CD4-positive, alpha-beta T cell treated with Interferon alpha-2 for 1 hour (primary cell): Measurements from ENCODE around the gene COL21A1.
"Not testable (repeated sequence)": the region's sequence is repeated elsewhere in the genome, so short reads cannot be mapped to it uniquely, and the experiment has no call there.

Source experiments
- DNase-seq, 2 donors: peaks; one replicate each; pipeline ENCODE4 v3.0.0-alpha.2; 2020 to 2022

COL21A1 gene

DNA sequence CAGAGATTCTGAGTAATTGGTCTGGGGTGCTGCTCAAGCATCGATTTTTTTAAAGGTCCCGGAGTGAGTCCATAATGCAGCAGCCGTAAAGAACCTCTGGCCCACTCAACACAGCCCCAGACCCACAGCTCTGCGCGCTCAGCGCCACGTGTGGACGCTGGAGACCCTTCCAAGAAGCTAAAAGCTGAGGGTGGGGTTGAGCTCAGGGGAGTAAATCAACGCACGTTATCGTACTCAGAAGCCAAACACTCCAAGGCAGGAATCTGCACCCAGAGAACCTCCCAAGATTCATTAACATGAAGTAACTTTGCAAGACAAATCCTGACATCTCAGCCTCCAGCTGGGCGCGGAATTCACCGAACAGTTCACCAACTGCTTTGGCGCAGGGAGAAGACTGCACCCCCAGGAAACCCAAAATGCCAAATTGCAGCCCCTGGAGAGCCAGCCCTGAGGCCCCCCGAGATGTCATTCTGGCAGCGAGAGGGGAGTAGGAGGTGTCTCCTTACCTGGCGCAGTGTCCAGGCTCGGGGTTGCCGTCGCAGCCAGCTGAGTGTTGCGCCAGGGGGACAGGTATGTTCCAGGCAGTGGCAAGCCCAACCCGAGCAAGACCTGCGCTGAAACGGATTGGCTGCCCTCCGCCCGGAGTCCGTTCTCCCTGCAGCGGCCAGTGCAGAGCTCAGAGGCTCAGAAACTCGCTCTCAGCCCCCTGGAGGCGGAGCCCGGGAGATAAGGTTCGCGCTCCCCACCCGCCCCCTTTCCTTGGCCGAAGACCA is at the start of gene COL21A1:
COL21A1 (minus strand) TSS at position 700 of the 773 bp plus-strand sequence. CDS start 64,962 bp downstream, outside the sequence.
- DNase-seq, result no peak

DNA sequence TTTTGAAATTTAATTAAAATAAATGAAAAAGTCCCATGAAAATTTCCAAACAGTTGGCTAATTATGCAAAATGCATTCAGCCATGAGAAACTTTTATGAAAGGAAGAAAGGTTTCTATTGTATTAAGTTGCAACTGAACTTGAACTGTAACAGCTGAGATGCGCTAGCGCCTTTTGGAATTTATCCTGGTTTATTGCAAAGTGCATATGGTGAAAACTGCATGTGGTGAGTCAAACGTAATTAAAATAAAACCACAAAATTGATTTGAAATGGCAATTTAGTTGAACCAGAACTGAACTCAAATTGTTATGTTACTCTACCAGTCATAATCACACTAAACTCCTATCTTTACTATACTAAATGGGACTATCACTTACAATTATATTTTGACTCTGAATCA is 46.4 kb upstream of the COL21A1 start:
- DNase-seq, result no peak

DNA sequence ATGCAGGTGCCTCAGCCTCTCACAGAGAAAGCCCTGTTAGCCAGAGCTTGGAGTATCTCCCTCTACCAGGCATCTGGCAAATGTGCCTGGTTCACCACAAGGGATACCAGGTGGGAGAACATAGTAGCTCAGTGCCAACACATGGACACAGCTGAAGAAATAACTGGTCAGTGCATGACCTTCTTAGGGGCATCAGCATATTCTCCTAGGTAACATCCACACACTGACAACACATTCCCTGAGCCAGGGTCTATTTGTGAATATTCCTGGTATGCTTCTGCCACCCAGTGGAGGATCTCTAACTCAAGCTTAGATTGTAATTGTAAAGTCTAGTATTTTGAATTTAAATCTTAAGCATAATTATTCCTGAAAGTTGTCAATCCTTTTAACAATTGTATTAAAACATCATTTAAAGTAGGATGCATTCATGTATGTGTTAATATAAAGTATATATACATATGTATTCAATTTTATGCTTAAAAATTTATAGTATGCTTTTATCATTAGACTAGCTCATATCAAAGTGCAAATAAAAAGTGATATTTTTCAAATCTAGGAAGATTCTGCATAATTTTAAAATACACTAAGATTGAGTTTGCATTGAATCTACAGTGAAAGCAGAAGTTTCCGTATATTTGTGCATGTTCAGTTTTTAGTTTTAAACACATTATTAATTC is 45.3 kb upstream of the COL21A1 start:
- DNase-seq, result no peak

DNA sequence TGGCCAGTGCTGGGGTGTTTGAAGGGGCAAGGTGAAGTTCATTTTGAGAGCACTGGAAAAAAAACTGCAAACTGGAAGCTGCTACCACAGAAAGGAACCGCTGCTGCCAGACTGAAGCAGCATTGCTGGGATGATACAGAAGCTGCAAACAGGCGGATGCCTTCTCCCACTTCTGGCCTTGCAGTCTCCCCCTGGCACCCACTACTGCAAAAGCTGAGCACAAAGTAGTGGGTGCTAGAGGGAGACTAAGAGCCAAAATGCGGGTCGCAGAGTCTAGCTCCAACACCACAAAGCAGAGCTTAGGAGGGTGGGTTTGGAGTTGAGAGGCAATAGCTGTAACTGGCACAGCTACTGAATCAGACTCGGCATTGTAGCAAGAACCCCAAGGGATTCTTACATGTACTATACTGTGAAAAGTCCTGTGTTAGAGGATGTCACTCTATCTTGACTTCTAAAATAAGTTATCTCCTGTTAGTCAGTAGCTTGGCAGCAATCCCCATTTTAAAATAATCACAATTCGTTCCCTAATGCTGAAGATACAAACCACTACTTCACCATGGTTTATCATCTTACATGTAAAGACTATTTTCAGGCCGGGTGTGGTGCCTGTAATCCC is 44.0 kb upstream of the COL21A1 start:
- DNase-seq, result no peak

DNA sequence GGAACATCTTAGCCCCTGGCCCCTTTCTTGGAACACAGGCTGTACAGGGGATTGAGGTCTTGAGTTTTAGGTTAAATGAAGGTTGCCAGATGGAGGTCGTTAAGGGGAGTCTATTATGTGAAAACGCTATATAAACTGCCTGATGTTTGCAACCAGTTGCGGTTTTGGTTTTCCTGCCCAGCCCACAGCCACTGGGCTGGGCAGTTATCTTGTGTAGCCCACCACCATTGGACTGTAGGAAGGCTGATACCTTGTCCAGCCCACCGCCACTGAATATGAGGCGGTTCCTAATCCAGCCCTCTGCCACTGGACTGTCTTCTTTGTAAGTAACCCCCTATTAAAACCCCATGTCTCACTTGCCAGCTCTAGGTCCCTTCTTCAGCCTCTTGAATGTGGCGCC is 42.3 kb upstream of the COL21A1 start:
- DNase-seq, result no peak

DNA sequence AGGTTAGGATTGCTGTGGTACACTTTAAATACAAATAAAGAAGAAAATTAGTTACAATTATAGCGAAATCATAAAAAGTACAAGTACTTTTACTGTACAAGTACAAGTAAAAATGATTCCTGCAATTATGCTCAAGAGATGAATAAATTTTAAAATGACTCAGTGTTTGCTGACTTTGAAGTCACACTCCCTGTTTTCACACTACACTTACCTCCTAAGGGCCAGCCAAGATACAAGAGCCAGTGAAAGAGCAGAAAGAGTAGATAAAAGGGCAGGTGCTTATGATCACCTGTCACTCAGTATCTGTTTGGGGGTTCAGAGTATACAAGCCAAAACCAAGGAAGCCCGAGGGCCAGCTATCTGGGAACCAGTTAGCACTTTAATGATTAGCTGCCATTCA is 41.0 kb upstream of the COL21A1 start:
- DNase-seq, result no peak

DNA sequence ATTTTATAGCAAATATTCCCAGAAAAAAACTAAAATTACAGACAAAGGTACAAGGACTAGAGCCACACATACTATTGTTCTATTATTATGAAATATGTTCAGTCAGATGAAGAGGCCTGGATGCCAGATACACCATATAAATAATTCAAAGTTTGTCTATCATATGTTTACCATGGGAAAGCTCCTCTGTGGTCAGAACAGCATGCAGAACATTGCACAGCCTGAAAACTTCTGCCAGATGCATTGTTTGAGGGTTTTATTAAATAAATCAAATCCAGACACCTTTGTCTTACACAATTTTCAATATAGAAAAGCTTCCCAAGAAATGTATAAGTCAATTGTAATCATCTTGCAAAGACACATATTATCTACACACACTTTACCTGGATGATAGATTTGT is 35.0 kb upstream of the COL21A1 start:
- DNase-seq, result no peak

DNA sequence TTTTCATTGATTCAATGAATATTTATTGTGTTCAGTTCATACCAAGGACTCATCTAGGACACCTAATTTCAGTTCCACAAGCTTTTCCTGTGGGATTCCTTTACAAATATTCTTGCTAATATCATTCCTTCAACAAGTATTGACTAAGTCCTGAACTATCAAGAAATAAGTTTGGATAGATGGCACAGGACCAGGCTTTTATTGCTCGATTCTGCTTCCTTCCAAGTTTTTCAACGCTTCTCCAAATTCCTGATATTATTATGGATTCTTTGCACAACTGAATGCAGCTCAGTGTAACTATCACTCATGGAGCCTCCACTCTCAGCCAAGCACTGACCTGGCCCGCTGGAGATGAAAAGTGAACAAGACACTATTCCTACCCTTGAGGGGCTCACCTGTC is 32.7 kb upstream of the COL21A1 start:
- DNase-seq, result no peak

DNA sequence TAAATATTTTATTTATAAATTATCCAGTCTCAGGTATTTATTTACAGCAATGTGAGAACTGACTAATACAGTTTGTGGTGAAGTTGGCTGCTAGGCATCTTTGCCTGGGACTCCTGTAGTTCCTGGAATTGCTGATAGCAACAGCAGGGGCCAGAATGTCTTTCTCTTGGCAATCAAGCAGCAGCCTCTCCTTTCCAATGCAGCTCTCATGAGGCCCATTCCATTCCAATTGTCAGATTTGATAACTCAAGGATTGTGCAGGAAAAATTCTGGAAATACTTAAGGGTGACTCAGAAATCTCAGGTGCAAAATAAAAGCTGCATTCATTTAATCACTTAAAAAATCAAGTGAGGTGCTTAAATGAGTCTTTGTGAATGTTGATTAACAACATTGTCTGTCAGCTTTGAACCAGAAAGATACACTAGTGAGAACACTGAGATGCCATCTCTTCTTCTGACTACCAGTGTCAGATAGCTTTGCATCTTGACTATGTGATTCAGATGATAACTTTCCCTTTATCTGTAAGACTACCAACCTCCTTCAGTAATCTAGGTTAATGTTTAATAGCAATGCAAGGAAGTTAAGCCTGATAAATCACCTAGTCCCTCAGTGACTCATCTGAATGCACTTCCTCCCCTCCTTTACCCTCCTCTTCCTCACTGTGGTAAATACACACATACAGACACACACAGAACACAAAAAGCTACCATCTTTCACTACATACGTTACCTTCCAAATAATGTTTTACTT is 32.1 kb upstream of the COL21A1 start:
- no peak for DNase-seq

DNA sequence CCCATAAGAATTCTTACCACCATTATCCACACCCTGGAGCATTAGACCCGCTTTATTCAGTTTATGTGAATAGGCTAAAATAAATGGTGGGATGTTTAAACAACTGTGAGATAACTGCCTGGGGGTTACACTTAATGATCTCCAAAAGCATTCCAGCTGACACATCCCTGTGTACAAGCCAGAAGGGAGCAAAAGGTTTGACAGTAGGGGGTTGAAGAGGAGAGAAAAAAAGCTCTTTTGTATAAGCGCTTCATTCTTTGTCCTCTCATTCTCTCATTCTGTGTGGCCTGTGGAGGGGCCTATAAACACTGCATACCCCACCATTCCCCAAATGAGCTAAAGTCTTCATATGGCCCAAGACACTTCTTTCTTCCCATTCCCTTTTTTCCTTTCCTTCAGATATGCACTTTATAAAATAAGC is 30.8 kb upstream of the COL21A1 start:
- DNase-seq, result no peak

DNA sequence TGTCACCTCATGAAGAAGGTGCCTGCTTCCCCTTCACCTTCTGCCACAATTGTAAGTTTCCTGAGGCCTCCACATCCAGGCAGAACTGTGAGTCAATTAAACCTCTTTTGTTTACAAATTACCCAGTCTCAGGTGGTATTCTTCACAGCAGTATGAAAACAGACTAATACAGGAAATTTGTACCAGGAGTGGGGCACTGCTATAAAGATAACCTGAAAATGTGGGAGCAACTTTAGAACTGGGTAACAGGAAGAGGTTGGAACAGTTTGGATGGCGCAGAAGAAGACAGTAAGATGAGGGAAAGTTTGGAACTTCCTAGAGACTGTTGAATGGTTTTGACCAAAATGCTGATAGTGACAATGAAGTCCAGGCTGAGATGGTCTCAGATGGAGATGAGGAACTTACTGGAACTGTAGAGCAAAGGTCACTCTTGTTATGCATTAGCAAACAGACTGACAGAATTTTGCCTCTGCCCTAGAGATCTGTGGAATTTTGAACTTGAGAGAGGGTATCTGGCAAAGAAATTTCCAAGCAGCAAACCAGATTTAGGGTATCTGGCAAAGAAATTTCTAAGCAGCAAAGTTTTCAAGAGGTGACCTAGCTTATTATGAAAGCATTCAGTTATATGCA is 23.5 kb upstream of the COL21A1 start:
- DNase-seq, result no peak

DNA sequence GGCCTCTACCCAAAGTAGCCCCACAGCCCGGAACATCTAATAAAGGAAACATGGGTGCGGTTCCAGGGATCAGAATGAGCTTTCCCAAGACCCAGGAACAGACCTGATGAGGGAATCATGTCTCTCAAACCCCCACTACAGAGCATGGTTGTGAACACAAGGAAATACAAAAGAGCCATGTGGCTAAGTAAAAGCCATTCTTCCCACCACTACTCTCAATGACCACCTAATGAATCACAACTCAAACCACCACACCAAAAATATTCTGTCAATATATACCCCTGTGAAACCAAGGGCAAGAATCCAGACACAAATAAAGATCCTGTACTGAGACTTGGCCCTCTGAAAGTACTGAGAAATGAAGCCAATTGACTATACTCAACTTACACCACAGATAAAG is 20.9 kb upstream of the COL21A1 start:
- no peak for DNase-seq

DNA sequence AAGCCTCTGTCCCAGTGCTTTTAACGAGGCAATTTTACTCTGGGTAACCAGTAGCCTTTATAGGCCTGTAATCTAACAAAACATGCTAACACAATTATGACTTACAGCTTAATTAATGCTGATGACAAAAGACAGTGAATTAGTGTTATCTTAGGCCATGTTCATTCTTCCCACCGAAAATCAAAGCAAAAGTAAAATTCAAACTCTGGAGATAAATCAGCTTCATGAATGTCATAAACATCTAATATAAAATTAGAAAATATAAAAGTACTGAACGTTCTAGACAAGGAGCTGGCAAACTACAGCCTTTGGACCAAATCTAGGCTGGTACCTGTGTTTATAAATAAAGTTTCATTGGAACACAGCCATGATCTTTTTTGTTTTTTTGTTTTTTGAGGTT is 18.6 kb upstream of the COL21A1 start:
- DNase-seq, result no peak

DNA sequence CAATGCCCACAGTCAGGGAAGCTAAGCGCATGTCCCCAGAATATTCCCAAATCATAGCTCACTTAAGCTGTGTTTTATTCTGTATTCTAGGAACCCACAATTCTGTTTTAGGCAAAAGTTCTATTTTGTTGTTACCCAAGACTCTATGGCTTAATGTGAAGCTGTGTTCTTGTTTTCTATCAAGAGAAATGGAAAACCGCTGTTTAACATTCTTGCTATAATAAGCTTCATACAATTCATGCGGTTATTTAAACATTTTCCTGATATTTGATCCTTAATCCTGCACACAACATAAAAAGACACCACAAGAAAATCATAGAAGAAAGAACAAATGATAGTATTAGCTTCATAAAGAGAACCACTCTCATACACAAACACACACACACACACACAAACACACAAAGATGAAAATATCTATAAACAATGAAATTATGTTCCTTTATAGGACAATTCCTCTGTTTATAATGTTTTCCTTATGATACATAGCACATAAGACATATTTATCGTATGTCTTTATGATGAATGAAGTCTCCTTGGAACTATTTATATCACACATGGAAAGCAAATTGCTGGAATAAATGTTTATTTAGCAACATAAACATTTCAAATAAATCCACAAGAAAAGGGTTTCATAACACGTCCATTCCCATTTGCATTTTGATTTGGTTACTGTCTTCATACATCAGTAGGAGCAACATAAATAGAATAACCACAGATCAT is 16.4 kb upstream of the COL21A1 start:
- DNase-seq, result no peak

DNA sequence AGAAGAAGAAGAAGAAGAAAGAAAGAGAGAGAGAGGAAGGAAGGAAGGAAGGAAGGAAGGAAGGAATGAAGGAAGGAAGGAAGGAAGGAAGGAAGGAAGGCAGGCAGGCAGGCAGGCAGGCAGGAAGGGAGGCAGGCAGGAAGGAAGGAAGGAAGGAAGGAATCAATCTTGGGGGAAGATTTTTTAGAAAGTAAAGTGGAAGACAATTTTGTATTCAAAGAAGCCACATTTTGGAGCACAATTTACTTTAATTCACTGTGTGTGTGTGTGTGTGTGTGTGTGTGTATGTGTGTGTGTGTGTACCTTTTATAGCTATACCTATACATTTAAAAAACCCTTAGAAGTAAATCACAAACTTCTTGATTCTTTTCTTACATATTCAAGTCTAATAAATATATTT is 13.2 kb upstream of the COL21A1 start:
- DNase-seq, result not testable (repeated sequence)

DNA sequence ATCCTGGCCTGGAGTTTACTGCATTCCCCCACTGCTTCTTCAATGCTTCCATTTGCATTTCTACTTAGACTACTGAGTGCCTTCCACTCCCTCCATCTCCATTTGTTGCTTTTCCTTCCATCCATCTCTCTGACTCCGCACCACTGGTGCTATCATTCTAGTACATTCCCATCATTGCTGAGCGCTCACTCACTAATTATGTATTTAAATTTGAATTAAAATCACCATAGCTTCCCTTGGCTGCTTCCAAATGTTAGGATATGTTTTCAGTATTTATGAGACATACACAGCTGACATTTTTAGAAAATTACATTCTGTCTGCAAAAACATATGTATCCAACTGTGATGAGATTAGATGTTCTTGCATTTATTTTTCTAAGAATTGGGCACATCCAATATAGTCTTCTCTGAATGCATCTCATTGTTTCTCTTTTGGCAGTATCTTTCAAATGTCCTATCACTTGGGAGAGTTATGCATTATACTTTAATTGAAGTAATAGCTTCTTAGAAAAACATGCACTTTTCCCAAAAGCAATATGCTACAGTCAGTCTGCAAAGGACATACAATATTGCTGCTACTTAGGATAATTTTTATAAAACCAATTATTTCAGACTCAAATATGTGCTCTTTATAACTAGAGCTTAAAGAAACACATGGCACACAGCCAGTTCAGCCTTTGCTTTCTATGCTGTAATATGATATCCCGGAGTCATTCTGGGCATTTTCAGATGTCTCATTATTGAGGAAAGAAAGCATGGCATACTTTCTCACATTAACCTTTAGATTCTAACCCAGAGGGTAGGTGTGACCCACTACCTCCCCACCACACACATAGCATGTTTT is 12.1 kb upstream of the COL21A1 start:
- DNase-seq, result no peak

DNA sequence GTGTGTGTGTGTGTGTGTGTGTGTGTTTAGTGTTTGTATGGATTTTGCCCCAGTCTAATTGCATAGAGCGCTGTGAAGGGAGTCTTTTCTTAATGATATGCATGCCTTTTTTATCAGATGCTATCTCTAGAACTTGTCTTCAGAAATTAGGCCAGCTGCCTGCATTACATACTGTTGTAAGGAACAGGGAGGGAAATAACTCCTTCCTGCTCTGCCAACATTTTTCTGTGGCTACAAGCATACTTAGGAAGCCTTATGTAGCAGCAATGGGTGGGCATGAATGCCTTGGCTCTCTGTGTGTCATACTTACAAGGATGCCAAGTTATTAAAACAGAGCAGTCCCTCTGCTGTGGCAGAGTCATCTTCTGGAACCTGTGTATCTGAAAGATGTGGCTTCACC is 8.0 kb upstream of the COL21A1 start:
- DNase-seq, result no peak

DNA sequence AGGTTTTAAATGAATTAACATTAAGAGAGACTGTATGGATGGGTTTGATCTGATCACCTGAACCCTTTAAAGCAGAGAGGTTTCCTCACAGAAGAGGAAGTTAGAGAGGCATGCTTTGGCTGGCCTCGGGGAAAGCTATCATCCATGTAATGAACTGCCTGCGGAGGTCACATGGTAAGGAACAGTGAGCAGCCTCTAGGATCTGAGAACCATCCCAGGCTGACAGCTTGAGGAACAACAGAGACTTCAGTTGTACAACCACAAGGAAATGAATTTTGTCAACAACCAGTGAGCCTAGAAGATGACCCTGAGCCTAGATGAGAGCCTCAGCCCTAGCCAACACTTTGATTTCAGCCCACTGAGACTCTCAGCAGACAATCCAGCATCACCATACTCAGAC is 2.9 kb upstream of the COL21A1 start:
- no peak for DNase-seq

DNA sequence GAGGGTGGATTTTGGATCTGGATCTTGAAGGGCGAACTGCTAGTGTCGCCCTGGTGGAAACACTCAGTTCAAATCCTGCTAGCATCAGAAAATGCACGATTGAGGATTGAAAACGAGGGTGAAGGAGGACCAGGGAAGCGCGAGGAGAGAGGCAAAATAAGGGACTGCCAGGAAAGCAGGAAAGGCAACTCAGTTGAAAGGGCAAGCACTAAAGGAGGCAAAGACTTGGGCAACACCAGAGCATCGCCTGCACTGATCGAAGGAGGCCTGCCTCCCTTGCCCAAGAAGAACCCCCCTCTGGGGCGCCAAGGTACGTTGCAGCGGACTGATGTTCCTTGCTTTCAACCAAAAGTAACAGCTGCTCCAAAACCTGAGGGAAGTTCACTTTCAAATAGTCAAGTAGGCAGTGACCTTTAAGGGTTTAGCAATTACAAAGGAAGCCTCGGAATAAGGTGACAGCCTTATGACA is 308 bp upstream of the COL21A1 start:
- DNase-seq, result no peak

DNA sequence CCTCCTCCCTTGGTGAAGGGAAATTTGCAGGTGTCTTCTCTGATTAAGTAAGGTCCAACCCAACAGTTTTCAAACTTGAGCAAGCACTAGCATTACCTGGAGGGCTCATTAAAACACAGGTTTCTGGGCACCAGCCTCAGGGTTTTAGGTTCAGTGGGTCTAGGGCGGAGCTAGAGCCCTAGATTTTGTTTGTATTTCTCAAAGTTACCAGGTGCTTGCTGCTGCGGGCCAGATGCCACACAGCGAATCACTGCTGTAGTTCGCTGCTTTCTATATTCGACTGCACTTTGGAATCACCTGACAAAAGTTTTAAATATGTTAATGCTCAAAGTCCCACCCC is 869 bp downstream of the COL21A1 start:
- no peak for DNase-seq

DNA sequence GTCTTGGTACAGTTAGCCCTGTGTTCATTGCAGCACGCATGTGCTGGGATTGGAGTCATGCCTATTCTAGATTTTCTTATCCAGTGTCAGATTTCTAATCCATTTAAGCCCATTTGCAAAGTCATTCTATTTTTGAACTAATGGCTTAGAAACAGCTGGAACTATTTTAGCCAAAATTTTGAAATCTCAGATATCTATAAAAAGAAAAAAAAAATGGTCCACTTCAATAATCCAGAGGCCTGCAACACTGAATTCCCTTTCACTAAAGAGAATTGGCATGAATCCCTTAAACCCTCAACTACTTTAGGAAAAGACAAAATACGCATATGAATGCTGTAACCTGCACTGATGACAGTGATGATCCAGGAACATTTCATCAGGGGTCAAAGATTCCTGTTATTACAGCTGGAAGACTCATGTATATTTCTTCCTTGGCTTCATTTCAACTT is 1.5 kb downstream of the COL21A1 start:
- no peak for DNase-seq
